Stomach (tissue), 9 donors: ENCODE data around the gene NAA40. TPM values are rescaled to one million over a fixed set of nuclear protein-coding genes. Genes with fewer than 3 reads are reported as not detected.

Experiments
- DNase-seq, 2 donors: peaks; one replicate each; pipeline versions ENCODE4 v3.0.0 to v3.0.0-alpha.2; 2013 to 2019
- H3K27ac ChIP-seq, 5 donors: fragments of 200-600 bp in 4 of 5; sonication (generic) in 4 of 5; one replicate each; pipeline ENCODE4 v1.5.1; 2013 to 2019; ENCODE audit warnings: mild to moderate bottlenecking in 1 of 5, moderate library complexity in 1 of 5
- H3K27me3 ChIP-seq, 3 donors: fragments of 200-600 bp; sonication (generic); one replicate each; pipeline ENCODE4 v1.5.1; 2017 to 2019; ENCODE audit warnings: mixed run types in 1 of 3
- H3K36me3 ChIP-seq, 4 donors: fragments of 200-600 bp; sonication (generic); 1 replicate in 3 of 4; 2 replicates in 1 of 4; pipeline ENCODE4 v1.5.1; 2016 to 2019
- H3K4me1 ChIP-seq, 4 donors: fragments of 200-600 bp; sonication (generic); one replicate each; pipeline ENCODE4 v1.5.1; 2016 to 2019
- H3K4me3 ChIP-seq, 4 donors: fragments of 200-600 bp; sonication (generic) in 3 of 4; one replicate each; pipeline ENCODE4 v1.5.1; 2016 to 2019; ENCODE audit warnings: mild to moderate bottlenecking in 1 of 4
- H3K9me3 ChIP-seq, 4 donors: fragments of 200-600 bp; sonication (generic); one replicate each; pipeline ENCODE4 v1.5.1; 2016 to 2019
- CTCF ChIP-seq, 7 experiments: fragments of 450-650 bp in 4 of 7; fragments of 200-600 bp in 3 of 7; sonication (generic) in 3 of 7; IDR thresholded peaks; one replicate each; pipeline ENCODE4 v1.5.1; 2016 to 2019; ENCODE audit warnings: antibody characterized with exemption in 7 of 7, control low read depth in 2 of 7, mild to moderate bottlenecking in 1 of 7
- EP300 ChIP-seq: sonication (generic); formaldehyde crosslinking; IDR thresholded peaks from one replicate; pipeline ENCODE4 v1.6.1; 2017; ENCODE audit warnings: antibody characterized with exemption
- POLR2A ChIP-seq, 4 donors: fragments of 450-650 bp; IDR thresholded peaks; one replicate each; pipeline ENCODE4 v1.6.1; 2016; ENCODE audit warnings: antibody characterized with exemption in 4 of 4, control low read depth in 2 of 4, mild to moderate bottlenecking in 1 of 4, moderate library complexity in 1 of 4
- POLR2AphosphoS5 ChIP-seq, 3 donors: sonication (generic); formaldehyde crosslinking; IDR thresholded peaks; one replicate each; pipeline ENCODE4 v1.6.1; 2016; ENCODE audit warnings: antibody characterized with exemption in 3 of 3
- WGBS, 5 donors: extraction: QIAGEN DNeasy Blood & Tissue Kit in 3 of 5; methylation state at CpG; one replicate each; pipeline versions ENCODE4 v1.1.5 to v1.1.7; 2013 to 2018; 5-methylcytosine and 5-hydroxymethylcytosine counted together
- intact Hi-C: fragments of 100-400 bp; cut with DNase I; formaldehyde crosslinking; loops from one replicate; pipeline ENCODE4 v1.15.1; 2023; ENCODE audit warnings: low total_unique reads
- polyA plus RNA-seq, 3 donors: library from polyadenylated mRNA; stranded (reverse); fragments of 200-250 nt; gene quantifications; one replicate each; pipeline ENCODE4 v1.2.3, GENCODE V29; 2013
- total RNA-seq, 5 donors: library from RNA; depleted of rRNA; stranded (reverse); fragments of >200 nt; gene quantifications; one replicate each; pipeline versions ENCODE4 v1.1.0 to v1.2.3, GENCODE V29; 2014 to 2016
- donor health status: healthy with polysubstance abuse.
- donor health status: Bipolar disorder and iron deficiency.
- donor health status: healthy.

Gene NAA40
- total and polyA plus RNA-seq, 8 donors: 4.3 to 71.4 (median 8.1) TPM

DNA sequence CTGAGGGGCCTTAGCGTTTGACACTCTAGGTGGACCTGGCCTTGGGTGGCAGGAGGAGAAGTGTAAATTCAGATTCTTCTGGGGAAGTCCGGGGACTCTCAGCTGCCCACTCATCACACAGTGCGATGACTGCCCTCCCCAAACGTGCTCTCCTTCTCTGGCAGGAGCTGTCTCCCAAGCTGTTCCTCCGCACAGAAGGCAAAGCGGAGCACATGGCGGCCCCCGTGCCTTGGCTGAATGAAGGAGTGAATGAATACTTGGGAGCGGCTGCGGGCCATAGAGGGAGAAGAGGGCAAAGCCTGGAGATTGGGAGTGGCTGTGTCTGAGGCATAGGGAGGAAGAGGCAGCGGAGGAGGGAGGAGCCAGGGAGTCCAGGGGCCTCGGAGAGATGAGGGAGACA lies 6.9 kb upstream of the NAA40 start:
- Histone ChIP-seq H3K36me3 (no peaks in the 10 kb centered on the region), H3K27ac (no peak overlapping the region), H3K9me3 (no peaks in the 10 kb centered on the region), H3K4me3 (no peak overlapping the region), H3K4me1 (no peaks in the 10 kb centered on the region), H3K27me3 (no peaks in the 10 kb centered on the region)
- WGBS, 5 donors: 78 to 85% (median 84%) methylated on average over 12 of the region's 12 CpGs
- DNase-seq: no peak
- TF ChIP-seq CTCF (IDR thresholded peaks at IDR 0.05) (no peak), EP300 (no peak), POLR2A (IDR thresholded peaks at IDR 0.05) (no peak), POLR2AphosphoS5 (IDR thresholded peaks at IDR 0.05) (no peak)
- intact Hi-C loops: no loop called here

GRCh38 chr11:63933459-63933858 lies 5.3 kb upstream of the NAA40 start:
- H3K4me3 ChIP-seq: no peak overlapping the region
- 79 to 94% (median 80%) methylated on average over 1 of the region's 1 CpG for WGBS, 5 donors
- TF ChIP-seq CTCF (IDR thresholded peaks at IDR 0.05): no peak
- TF ChIP-seq POLR2AphosphoS5 (IDR thresholded peaks at IDR 0.05): no peak
- no peak for TF ChIP-seq EP300
- no peak for TF ChIP-seq POLR2A (IDR thresholded peaks at IDR 0.05)

GRCh38 chr11:63937713-63938478 lies 906 bp upstream of the NAA40 start:
- no peaks in the 10 kb centered on the region for H3K27me3 ChIP-seq
- 20 to 33% (median 23%) methylated on average over 23 to 30 of the region's 30 CpGs for WGBS, 5 donors
- H3K36me3 ChIP-seq: peaks cover 0 to 11% (median 0%) of the 10 kb centered on the region in 4 donors
- H3K4me1 ChIP-seq: peaks cover 6 to 38% (median 23%) of the 10 kb centered on the region in 4 donors
- H3K27ac ChIP-seq: peak overlapping the region; percentile 76 to 84 (median 79)
- peak in 1 of 2 donors; percentile 46 for DNase-seq
- peak overlapping the region; percentile 70 to 91 (median 78) for H3K4me3 ChIP-seq
- no peak for TF ChIP-seq CTCF (IDR thresholded peaks at IDR 0.05)
- TF ChIP-seq POLR2AphosphoS5 (IDR thresholded peaks at IDR 0.05): no peak
- TF ChIP-seq EP300: no peak
- TF ChIP-seq POLR2A (IDR thresholded peaks at IDR 0.05): no peak
- no peaks in the 10 kb centered on the region for H3K9me3 ChIP-seq
- intact Hi-C loops: no loop called here

More at GRCh38 chr11:63933459-63933858, 5.3 kb upstream of the NAA40 start:
- Histone ChIP-seq H3K9me3 (no peaks in the 10 kb centered on the region), H3K36me3 (no peaks in the 10 kb centered on the region), H3K27me3 (no peaks in the 10 kb centered on the region), H3K4me1 (peaks cover 0 to 9% (median 8%) of the 10 kb centered on the region in 4 donors), H3K27ac (no peak overlapping the region)
- DNase-seq: no peak
- intact Hi-C loops: no loop called here

DNA sequence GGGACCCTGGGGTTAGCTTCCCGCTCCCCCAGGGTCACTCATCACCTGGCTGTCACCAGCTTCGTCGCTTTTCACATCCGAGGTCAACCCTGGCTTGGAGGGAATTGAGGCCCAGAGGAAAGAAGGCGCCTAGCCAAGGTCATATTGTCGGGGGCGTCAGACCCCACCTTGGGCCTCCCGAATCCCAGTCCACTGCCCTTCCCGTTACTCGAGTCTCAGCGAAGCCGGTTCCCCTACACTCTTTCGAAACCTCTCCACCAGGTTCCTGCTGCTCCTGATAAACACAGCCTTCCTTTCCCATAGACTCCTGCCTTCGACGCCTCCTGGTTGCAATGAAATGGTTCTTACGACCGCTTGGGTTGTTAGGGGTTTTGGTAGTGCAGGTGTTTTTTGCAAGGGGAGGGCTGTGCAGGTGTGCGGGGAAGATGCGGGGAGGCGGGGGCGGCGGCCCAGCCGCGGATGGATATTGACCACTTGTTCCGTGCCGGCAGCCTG lies 642 bp downstream of the NAA40 start:
- no peak for TF ChIP-seq POLR2AphosphoS5 (IDR thresholded peaks at IDR 0.05)
- no peak for TF ChIP-seq POLR2A (IDR thresholded peaks at IDR 0.05)
- TF ChIP-seq EP300: no peak
- TF ChIP-seq CTCF (IDR thresholded peaks at IDR 0.05): no peak
- peak overlapping the region; percentile 76 to 84 (median 79) for H3K27ac ChIP-seq
- no peaks in the 10 kb centered on the region for H3K9me3 ChIP-seq
- peak overlapping the region; percentile 70 to 91 (median 78) for H3K4me3 ChIP-seq
- peak in 1 of 2 donors; percentile 66 for DNase-seq
- 3 to 4% (median 3%) methylated on average over 25 to 26 of the region's 26 CpGs for WGBS, 5 donors
- H3K36me3 ChIP-seq: peaks cover 0 to 12% (median 0%) of the 10 kb centered on the region in 4 donors
- intact Hi-C loops: no loop called here
- peaks cover 6 to 41% (median 26%) of the 10 kb centered on the region in 4 donors for H3K4me1 ChIP-seq
- no peaks in the 10 kb centered on the region for H3K27me3 ChIP-seq
